Hepatocyte (in vitro differentiated cells): Measurements from ENCODE around the gene RBMS1. TPM values are rescaled to one million over a fixed set of nuclear protein-coding genes. Genes with fewer than 3 reads are reported as not detected.
"Not testable (repeated sequence)": the region's sequence is repeated elsewhere in the genome, so short reads cannot be mapped to it uniquely, and the experiment has no call there.

Experiments
- DNase-seq: peaks from one replicate; pipeline ENCODE4 v3.0.0-alpha.2; 2016; ENCODE audit warnings: low spot score
- H2AFZ ChIP-seq: fragments of 200-600 bp; sonication (generic); 2 replicates; pipeline ENCODE4 v1.6.0; 2016; ENCODE audit warnings: antibody characterized with exemption, mild to moderate bottlenecking
- H3K27ac ChIP-seq: fragments of 200-600 bp; sonication (generic); 2 replicates; pipeline ENCODE4 v1.5.1; 2016; ENCODE audit warnings: mild to moderate bottlenecking
- H3K27me3 ChIP-seq: fragments of 200-600 bp; sonication (generic); 2 replicates; pipeline ENCODE4 v1.6.1; 2016
- H3K36me3 ChIP-seq: fragments of 200-600 bp; sonication (generic); replicated peaks from 2 replicates; pipeline ENCODE4 v1.5.1; 2016; ENCODE audit warnings: low read depth; ENCODE audit not compliant: insufficient read depth
- H3K4me1 ChIP-seq: fragments of 200-600 bp; sonication (generic); 2 replicates; pipeline ENCODE4 v1.5.1; 2016; ENCODE audit warnings: mild to moderate bottlenecking, moderate library complexity; ENCODE audit not compliant: insufficient read depth
- H3K4me2 ChIP-seq: fragments of 200-600 bp; sonication (generic); 2 replicates; pipeline ENCODE4 v1.6.0; 2016
- H3K4me3 ChIP-seq: fragments of 200-600 bp; sonication (generic); 2 replicates; pipeline ENCODE4 v1.5.1; 2016; ENCODE audit warnings: mild to moderate bottlenecking
- H3K79me2 ChIP-seq: fragments of 200-600 bp; sonication (generic); 2 replicates; pipeline ENCODE4 v1.6.0; 2017; ENCODE audit warnings: mild to moderate bottlenecking
- H3K9me2 ChIP-seq: fragments of 200-600 bp; sonication (generic); replicated peaks from 2 replicates; pipeline ENCODE4 v1.6.0; 2017; ENCODE audit warnings: mild to moderate bottlenecking; ENCODE audit not compliant: insufficient read depth
- H3K9me3 ChIP-seq: fragments of 200-600 bp; sonication (generic); 2 replicates; pipeline ENCODE4 v1.5.1; 2016; ENCODE audit warnings: low read depth, mild to moderate bottlenecking
- H4K20me1 ChIP-seq: fragments of 200-600 bp; sonication (generic); 2 replicates; pipeline ENCODE4 v1.6.0; 2016; ENCODE audit warnings: mild to moderate bottlenecking; ENCODE audit not compliant: insufficient read depth, poor library complexity, severe bottlenecking
- CTCF ChIP-seq: fragments of 200-600 bp; sonication (generic); IDR thresholded peaks from 2 replicates; pipeline ENCODE4 v1.5.1; 2016; ENCODE audit warnings: antibody characterized with exemption, mild to moderate bottlenecking; ENCODE audit not compliant: poor library complexity
- EZH2 ChIP-seq: fragments of 200-600 bp; sonication (generic); IDR thresholded peaks from 2 replicates; pipeline ENCODE4 v1.6.1; 2016; ENCODE audit warnings: antibody characterized with exemption, mild to moderate bottlenecking, borderline replicate concordance
- EZH2phosphoT487 ChIP-seq: fragments of 200-600 bp; sonication (generic); IDR thresholded peaks from one replicate; pipeline ENCODE4 v1.6.1; 2018; ENCODE audit warnings: antibody characterized with exemption, mild to moderate bottlenecking, low read depth, moderate library complexity; ENCODE audit not compliant: unreplicated experiment, severe bottlenecking
- WGBS: methylation state at CpG from one replicate; pipeline ENCODE4 v1.1.6; 2016; ENCODE audit warnings: low lambda C conversion rate; ENCODE audit errors: missing lambda C conversion rate; 5-methylcytosine and 5-hydroxymethylcytosine counted together
- polyA plus RNA-seq: library from polyadenylated mRNA; unstranded; fragments of >200 nt; fragmentation: Nextera tagmentation; extraction: Ambion mirVana; gene quantifications from 2 replicates; pipeline ENCODE4 v1.2.1, GENCODE V29; 2016
- total RNA-seq: library from RNA; depleted of rRNA; stranded (reverse); fragments of >200 nt; gene quantifications from 2 replicates; pipeline ENCODE4 v1.2.3, GENCODE V29; 2014

RBMS1 gene
- total and polyA plus RNA-seq, 2 experiments from 2014 or later, result 87.9 to 103 TPM

GRCh38 chr2:160453111-160453820 lies 40.3 kb downstream of the RBMS1 start:
- no peak overlapping the region for H3K4me2 ChIP-seq
- DNase-seq, result no peak
- no peaks in the 10 kb centered on the region for H3K27me3 ChIP-seq
- no peaks in the 10 kb centered on the region for H3K9me3 ChIP-seq
- H3K36me3 ChIP-seq, result no peaks in the 10 kb centered on the region
- H4K20me1 ChIP-seq, result no peaks in the 10 kb centered on the region
- H3K27ac ChIP-seq, result no peak overlapping the region
- TF ChIP-seq EZH2phosphoT487 (no peak), EZH2 (no peak), CTCF (no peak)
- no peak overlapping the region for H3K4me3 ChIP-seq
- H3K9me2 ChIP-seq, result no peaks in the 10 kb centered on the region
- H3K4me1 ChIP-seq, result peaks cover 6% of the 10 kb centered on the region
- H2AFZ ChIP-seq, result no peak overlapping the region
- H3K79me2 ChIP-seq, result peaks cover 83% of the 10 kb centered on the region
- WGBS, result 73% methylated on average over 3 of the region's 3 CpGs

GRCh38 chr2:160450486-160450885 lies 43.1 kb downstream of the RBMS1 start:
- H3K4me2 ChIP-seq, result no peak overlapping the region
- no peak for DNase-seq
- no peak for TF ChIP-seq EZH2phosphoT487
- no peak for TF ChIP-seq CTCF
- no peak for TF ChIP-seq EZH2
- no peak overlapping the region for H3K27ac ChIP-seq
- no peaks in the 10 kb centered on the region for H3K4me1 ChIP-seq
- no peaks in the 10 kb centered on the region for H4K20me1 ChIP-seq
- no peak overlapping the region for H2AFZ ChIP-seq
- H3K27me3 ChIP-seq, result no peaks in the 10 kb centered on the region
- H3K9me3 ChIP-seq, result no peaks in the 10 kb centered on the region
- H3K36me3 ChIP-seq, result no peaks in the 10 kb centered on the region
- H3K79me2 ChIP-seq, result peaks cover 86% of the 10 kb centered on the region
- H3K4me3 ChIP-seq, result no peak overlapping the region
- no peaks in the 10 kb centered on the region for H3K9me2 ChIP-seq

- H2AFZ ChIP-seq, H3K27ac ChIP-seq, H3K9me3 ChIP-seq, H3K4me1 ChIP-seq, H3K9me2 ChIP-seq, H3K4me3 ChIP-seq, DNase-seq, H3K4me2 ChIP-seq, H3K36me3 ChIP-seq, H3K27me3 ChIP-seq, H4K20me1 ChIP-seq: not testable (repeated sequence)
- WGBS, result 97% methylated on average over 15 of the region's 29 CpGs
- H3K79me2 ChIP-seq, result peaks cover 85% of the 10 kb centered on the region
Observed at GRCh38 chr2:160448821-160449220, 44.8 kb downstream of the RBMS1 start.

- peaks cover 83% of the 10 kb centered on the region for H3K79me2 ChIP-seq
- H3K27me3 ChIP-seq, result no peaks in the 10 kb centered on the region
- no peak for DNase-seq
- no peak for TF ChIP-seq CTCF
- no peak for TF ChIP-seq EZH2
- no peak for TF ChIP-seq EZH2phosphoT487
- H3K4me1 ChIP-seq, result no peaks in the 10 kb centered on the region
- H3K4me3 ChIP-seq, result no peak overlapping the region
- H4K20me1 ChIP-seq, result no peaks in the 10 kb centered on the region
- WGBS, result 71% methylated on average over 1 of the region's 1 CpG
- no peaks in the 10 kb centered on the region for H3K36me3 ChIP-seq
- H2AFZ ChIP-seq, result no peak overlapping the region
- H3K4me2 ChIP-seq, result no peak overlapping the region
- H3K27ac ChIP-seq, result no peak overlapping the region
- H3K9me3 ChIP-seq, result no peaks in the 10 kb centered on the region
- no peaks in the 10 kb centered on the region for H3K9me2 ChIP-seq
Observed at GRCh38 chr2:160445673-160446072, 47.9 kb downstream of the RBMS1 start.
